Measurements from ENCODE around the gene ARMH2.

GRCh38 chr6:24833711-24834386, 35.1 kb upstream of the ARMH2 start:
- TF ChIP-seq FOXA1 (IDR thresholded peaks at IDR 0.05) (no peak), ZNF384 (IDR thresholded peaks at IDR 0.05) (no peak), CTBP1 (IDR thresholded peaks at IDR 0.05; ENCODE audit: borderline replicate concordance) (no peak), BHLHE40 (IDR thresholded peaks at IDR 0.05; ENCODE audit: borderline replicate concordance) (no peak), ELF4 (IDR thresholded peaks at IDR 0.05) (no peak), ARNT (IDR thresholded peaks at IDR 0.05) (no peak), PKNOX1 (IDR thresholded peaks at IDR 0.05) (no peak), SUZ12 (IDR thresholded peaks at IDR 0.05) (no peak), SP1 (IDR thresholded peaks at IDR 0.05) (no peak), TARDBP (IDR thresholded peaks at IDR 0.05) (no peak)

Measured in HEK293T (cell line).